ENCODE measurements around the gene AEBP2.
"Not testable (repeated sequence)": the region's sequence is repeated elsewhere in the genome, so short reads cannot be mapped to it uniquely, and the experiment has no call there.

The AEBP2 gene

DNA sequence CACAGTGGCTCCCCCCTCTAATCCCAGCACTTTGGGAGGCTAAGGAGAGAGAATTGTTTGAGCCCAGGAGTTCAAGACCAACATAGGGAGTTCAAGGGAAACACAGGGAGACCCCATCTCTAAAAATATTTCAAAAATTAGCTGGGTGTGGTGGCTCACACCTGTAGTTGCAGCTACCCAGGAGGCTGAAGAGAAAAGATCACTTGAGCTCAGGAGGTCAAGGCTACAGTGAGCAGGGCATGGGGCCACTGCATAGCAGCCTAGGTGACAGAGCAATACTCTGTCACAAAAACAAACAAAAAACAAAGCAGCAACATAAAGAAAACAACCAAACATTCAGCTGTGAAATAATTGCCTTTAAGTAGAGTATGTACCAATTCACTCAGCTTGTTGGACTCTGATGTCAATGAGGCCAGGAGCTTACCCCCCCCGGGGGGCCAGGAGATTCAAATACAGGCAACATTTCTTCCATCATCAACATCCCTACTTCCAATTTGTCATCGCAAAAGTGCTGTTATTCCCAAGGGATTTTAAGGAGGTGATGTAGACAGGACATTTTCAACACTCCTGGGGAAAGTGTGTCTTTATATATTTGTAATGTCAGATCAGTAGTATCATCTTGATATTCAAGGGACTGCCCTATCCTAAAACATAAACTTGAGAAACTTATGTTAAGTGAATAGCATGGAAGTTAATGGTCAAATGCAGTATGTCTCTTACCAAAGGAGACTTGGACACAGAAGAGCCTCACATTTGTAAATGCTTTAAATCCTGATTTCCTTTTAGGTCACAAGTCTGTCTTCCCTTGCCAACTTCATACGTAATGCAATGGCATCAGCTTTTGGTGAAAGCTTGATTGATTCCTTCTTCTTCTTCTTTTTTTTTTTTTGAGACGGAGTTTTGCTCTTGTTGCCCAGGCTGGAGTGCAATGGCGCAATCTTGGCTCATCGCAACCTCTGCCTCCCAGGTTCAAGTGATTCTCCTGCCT is 40.6 kb upstream of the AEBP2 start:
- H3K36me3 ChIP-seq (ENCODE audit: low read depth): no peaks in the 10 kb centered on the region
- no peak overlapping the region for H3K4me3 ChIP-seq (ENCODE audit: severe bottlenecking)
- H3K27ac ChIP-seq (ENCODE audit: poor library complexity, severe bottlenecking): no peak overlapping the region
- no peaks in the 10 kb centered on the region for H3K27me3 ChIP-seq (ENCODE audit: insufficient read depth, poor library complexity, severe bottlenecking)
- TF ChIP-seq, protein P1, sequence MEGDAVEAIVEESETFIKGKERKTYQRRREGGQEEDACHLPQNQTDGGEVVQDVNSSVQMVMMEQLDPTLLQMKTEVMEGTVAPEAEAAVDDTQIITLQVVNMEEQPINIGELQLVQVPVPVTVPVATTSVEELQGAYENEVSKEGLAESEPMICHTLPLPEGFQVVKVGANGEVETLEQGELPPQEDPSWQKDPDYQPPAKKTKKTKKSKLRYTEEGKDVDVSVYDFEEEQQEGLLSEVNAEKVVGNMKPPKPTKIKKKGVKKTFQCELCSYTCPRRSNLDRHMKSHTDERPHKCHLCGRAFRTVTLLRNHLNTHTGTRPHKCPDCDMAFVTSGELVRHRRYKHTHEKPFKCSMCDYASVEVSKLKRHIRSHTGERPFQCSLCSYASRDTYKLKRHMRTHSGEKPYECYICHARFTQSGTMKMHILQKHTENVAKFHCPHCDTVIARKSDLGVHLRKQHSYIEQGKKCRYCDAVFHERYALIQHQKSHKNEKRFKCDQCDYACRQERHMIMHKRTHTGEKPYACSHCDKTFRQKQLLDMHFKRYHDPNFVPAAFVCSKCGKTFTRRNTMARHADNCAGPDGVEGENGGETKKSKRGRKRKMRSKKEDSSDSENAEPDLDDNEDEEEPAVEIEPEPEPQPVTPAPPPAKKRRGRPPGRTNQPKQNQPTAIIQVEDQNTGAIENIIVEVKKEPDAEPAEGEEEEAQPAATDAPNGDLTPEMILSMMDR (IDR thresholded peaks at IDR 0.05; ENCODE audit: poor library complexity, severe bottlenecking): no peak
- H3K4me1 ChIP-seq (ENCODE audit: insufficient read depth, poor library complexity, severe bottlenecking): no peaks in the 10 kb centered on the region
- no peak for ATAC-seq (ENCODE audit: low read depth)
- DNase-seq (ENCODE audit: low spot score): no peak
- no peaks in the 10 kb centered on the region for H3K9me3 ChIP-seq (ENCODE audit: severe bottlenecking)

DNA sequence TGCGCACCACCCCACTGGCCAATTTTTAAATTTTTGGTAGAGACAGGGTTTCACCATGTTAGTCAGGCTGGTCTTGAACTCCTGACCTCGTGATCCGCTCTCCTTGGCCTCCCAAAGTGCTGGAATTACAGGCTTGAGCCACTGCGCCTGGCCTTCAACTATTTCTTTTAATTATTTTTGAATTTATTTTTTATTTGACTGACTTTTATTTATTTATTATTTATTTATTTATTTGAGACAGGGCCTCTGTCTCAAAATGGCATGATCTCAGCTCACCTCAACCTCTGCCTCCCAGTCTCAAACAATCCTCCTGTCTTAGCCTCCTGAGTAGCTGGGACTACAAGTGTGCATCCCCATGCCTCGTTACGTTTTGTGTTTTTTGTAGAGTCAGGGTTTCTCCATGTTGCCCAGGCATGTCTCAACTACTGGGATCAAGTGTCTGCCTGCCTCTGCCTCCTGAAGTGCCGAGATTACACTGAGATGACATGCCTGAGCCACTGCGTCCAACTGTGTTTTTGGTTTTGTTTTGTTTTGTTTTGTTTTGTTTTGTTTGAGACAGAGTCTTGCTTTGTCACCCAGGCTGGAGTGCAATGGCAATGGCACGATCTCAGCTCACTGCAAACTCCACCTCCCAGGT is 38.5 kb upstream of the AEBP2 start:
- not testable (repeated sequence) for H3K27ac ChIP-seq (ENCODE audit: poor library complexity, severe bottlenecking); H3K36me3 ChIP-seq (ENCODE audit: low read depth); DNase-seq (ENCODE audit: low spot score); ATAC-seq (ENCODE audit: low read depth); H3K27me3 ChIP-seq (ENCODE audit: insufficient read depth, poor library complexity, severe bottlenecking); H3K9me3 ChIP-seq (ENCODE audit: severe bottlenecking); H3K4me1 ChIP-seq (ENCODE audit: insufficient read depth, poor library complexity, severe bottlenecking); H3K4me3 ChIP-seq (ENCODE audit: severe bottlenecking)

DNA sequence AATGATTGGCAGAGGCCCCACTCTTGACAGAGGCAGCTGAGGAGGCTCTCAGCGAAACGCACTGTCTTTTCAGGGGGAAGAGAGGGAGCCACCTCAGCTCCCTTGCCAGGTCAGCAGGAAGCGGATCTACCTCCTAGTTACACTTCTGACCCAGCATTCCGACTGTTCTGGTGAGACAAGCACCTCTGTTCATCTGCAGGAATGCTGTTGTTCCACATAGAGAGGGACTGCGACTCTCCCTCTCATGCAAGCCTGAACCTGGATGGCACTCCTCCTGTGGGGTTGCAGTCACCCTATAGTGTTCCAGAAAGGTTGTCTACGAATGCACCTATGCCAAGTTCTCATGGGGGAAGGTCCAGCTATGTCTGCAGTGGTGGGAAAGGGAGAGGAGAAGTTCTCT is 37.1 kb upstream of the AEBP2 start:
- TF ChIP-seq, protein P1 (IDR thresholded peaks at IDR 0.05; ENCODE audit: poor library complexity, severe bottlenecking): no peak
- DNase-seq (ENCODE audit: low spot score) (no peak), ATAC-seq (ENCODE audit: low read depth) (no peak)

DNA sequence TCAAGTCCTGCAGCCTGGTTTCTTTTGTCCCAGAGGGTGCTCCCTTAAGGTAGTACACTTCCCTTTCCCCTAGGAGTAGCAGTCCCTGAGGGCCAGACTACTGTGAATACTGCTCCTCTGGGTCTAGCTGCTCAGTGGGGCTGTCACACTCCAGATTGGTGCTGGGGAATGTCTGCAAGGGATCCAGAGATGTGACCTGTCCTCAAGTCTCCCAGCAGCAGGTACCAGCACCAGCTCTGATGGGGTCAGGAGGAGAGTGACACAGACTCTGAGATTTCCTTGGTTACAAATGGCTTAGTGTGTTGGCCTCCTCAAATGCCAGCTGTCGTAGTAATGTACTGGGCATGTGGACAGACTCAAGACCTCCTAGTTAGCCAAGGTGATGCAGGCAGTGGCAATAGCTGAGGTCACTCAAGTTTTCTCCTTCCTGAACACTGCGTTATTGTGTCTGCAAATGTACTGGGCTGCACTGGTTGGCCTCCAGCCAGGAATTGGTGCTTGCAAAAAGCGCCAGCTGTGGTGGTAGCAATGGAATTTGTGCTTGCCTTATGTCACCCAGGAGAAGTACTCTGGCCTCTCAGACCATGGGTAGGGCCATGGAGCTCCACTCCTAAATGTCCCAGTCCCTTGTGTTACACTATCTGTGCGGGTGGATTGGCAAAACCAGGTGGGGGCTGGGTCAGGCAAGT is 36.4 kb upstream of the AEBP2 start:
- Histone ChIP-seq H3K9me3 (ENCODE audit: severe bottlenecking) (no peaks in the 10 kb centered on the region), H3K4me3 (ENCODE audit: severe bottlenecking) (no peak overlapping the region), H3K27me3 (ENCODE audit: insufficient read depth, poor library complexity, severe bottlenecking) (no peaks in the 10 kb centered on the region), H3K36me3 (ENCODE audit: low read depth) (no peaks in the 10 kb centered on the region), H3K27ac (ENCODE audit: poor library complexity, severe bottlenecking) (no peak overlapping the region), H3K4me1 (ENCODE audit: insufficient read depth, poor library complexity, severe bottlenecking) (no peaks in the 10 kb centered on the region)
- TF ChIP-seq, protein P1 (IDR thresholded peaks at IDR 0.05; ENCODE audit: poor library complexity, severe bottlenecking): no peak
- no peak for ATAC-seq (ENCODE audit: low read depth)
- DNase-seq (ENCODE audit: low spot score): no peak

More for the DNA sequence above, 37.1 kb upstream of the AEBP2 start:
- Histone ChIP-seq H3K4me1 (ENCODE audit: insufficient read depth, poor library complexity, severe bottlenecking) (no peaks in the 10 kb centered on the region), H3K36me3 (ENCODE audit: low read depth) (no peaks in the 10 kb centered on the region), H3K27me3 (ENCODE audit: insufficient read depth, poor library complexity, severe bottlenecking) (no peaks in the 10 kb centered on the region), H3K27ac (ENCODE audit: poor library complexity, severe bottlenecking) (no peak overlapping the region), H3K4me3 (ENCODE audit: severe bottlenecking) (no peak overlapping the region), H3K9me3 (ENCODE audit: severe bottlenecking) (no peaks in the 10 kb centered on the region)

DNA sequence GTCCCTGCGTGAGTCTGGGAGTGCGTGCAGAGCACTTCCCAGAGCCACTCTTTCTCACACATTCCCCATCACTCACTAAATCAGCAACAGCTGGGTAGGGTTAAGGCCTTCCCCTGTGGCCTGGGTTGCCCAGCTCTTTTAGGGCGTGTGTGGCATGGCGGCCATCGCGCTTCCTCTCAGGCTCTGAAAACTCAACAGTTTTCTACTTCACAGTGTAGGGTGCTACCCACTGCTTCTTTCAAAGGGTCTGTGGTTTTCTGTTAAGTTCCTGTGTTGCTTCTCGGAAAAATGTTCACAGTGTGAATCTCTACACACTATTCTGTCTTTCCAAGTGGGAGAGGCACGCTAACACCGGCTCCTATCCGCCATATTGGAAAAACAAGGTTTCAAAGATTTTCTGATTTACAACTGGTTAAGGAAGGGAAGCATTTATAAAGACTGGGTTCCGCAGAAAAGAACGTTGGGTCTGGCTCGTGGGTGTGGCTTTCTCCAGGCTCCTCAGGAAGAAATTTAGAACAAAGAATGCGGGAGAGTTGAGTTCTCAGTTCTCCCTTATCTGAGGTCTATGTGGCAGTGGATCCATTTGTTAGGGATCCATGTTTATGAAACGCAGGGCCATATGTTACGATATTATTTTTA is 34.9 kb upstream of the AEBP2 start:
- TF ChIP-seq, protein P1 (IDR thresholded peaks at IDR 0.05; ENCODE audit: poor library complexity, severe bottlenecking): no peak
- Histone ChIP-seq H3K9me3 (ENCODE audit: severe bottlenecking) (no peaks in the 10 kb centered on the region), H3K27me3 (ENCODE audit: insufficient read depth, poor library complexity, severe bottlenecking) (no peaks in the 10 kb centered on the region), H3K4me1 (ENCODE audit: insufficient read depth, poor library complexity, severe bottlenecking) (no peaks in the 10 kb centered on the region), H3K27ac (ENCODE audit: poor library complexity, severe bottlenecking) (no peak overlapping the region), H3K36me3 (ENCODE audit: low read depth) (no peaks in the 10 kb centered on the region), H3K4me3 (ENCODE audit: severe bottlenecking) (no peak overlapping the region)
- DNase-seq (ENCODE audit: low spot score) (no peak), ATAC-seq (ENCODE audit: low read depth) (no peak)

All from RWPE2 (cell line).